VCaP (cell line): Measurements from ENCODE around the gene DDAH1.

Experiments used
- H3K27ac ChIP-seq: fragments of 450-650 bp; 2 replicates; pipeline ENCODE4 v1.5.1; 2017
- CTCF ChIP-seq: fragments of 450-650 bp; conservative IDR thresholded peaks from 2 replicates; pipeline ENCODE4 v1.5.1; 2017; ENCODE audit warnings: mild to moderate bottlenecking, moderate library complexity

DDAH1 gene

GRCh38 chr1:85289848-85290335 is 175.1 kb downstream of the DDAH1 start:
- no peak overlapping the region for H3K27ac ChIP-seq
- TF ChIP-seq CTCF: no peak

- TF ChIP-seq CTCF: no peak
Observed at GRCh38 chr1:85289207-85289847, 175.6 kb downstream of the DDAH1 start.

DNA sequence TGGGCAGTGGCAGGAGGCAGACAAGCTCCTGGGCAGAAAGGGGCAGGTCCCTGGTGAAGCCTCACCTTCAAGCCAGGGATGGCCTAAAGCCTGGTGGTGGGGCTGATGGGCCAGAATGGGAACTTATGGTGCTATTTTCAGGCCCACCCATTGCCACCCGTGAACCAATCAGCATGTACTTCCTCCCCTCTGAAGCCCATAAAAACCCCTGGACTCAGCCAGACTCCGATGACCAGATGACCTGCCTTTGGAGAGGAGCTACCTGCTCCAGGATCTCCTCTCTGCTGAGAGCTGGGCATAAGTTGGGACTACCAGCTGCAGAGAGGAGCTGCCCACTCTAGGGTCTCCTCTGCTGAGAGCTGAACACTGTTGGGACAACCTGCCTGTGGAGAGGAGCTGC is 180.8 kb downstream of the DDAH1 start:
- H3K27ac ChIP-seq: no peak overlapping the region

More at GRCh38 chr1:85289207-85289847, 175.6 kb downstream of the DDAH1 start:
- no peak overlapping the region for H3K27ac ChIP-seq

DNA sequence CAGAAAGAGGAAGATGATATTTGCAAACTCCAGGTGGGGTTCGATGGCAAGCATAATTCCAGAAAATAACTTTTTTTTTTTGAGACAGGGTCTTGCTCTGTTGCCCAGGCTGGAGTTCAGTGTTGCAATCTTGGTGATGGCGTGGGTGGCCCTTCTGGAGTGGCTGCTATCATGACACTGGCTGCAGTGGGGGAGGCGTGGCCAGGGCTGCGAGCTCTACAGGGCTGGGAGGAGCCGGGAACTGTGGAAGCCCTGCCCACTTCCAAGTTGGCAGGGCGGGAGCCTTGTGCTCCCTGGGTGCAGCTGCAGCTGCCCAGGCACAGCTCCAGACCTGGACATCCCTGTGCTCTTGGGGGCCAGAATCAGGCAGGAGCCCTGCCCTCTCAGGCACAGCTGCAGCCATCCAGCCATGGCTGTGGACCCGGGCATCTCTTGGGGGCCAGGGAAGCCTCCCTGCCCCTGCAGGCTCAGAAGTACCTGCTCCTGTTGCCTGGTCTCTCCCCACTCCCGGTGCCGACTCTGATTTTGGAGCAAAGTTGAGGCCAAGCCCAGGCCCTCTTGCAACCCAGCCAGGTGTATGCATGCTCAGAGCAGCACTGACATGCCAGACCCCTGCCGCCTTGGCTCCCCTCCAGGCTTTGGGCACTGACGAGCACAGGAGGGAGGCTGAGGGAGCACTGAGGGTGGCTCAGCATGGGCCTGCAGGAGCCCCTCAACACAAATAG is 181.3 kb downstream of the DDAH1 start:
- TF ChIP-seq CTCF: no peak
- no peak overlapping the region for H3K27ac ChIP-seq

More for the DNA sequence above, 180.8 kb downstream of the DDAH1 start:
- TF ChIP-seq CTCF: no peak

DNA sequence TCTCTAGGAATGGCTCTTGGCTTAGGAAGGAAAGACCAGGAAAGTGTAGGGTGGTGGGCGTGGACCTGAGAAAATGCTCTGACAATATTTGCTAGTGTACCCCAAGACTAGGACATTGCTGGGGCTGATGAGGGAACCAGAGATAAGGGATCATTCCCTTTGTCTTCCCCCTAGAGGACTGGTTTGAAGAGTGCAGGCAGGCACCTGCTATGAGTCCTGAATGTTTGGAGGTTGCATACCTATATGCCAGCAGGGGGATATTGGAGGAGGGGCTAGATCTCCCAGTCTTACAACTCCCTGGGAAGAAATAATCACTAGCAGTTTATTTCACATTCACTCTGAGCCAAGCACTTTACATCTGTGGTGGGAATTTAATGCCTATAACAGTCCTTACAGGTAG is 182.5 kb downstream of the DDAH1 start:
- no peak overlapping the region for H3K27ac ChIP-seq
- peak; percentile 28; the same call in 1 of the 2 replicates for TF ChIP-seq CTCF

DNA sequence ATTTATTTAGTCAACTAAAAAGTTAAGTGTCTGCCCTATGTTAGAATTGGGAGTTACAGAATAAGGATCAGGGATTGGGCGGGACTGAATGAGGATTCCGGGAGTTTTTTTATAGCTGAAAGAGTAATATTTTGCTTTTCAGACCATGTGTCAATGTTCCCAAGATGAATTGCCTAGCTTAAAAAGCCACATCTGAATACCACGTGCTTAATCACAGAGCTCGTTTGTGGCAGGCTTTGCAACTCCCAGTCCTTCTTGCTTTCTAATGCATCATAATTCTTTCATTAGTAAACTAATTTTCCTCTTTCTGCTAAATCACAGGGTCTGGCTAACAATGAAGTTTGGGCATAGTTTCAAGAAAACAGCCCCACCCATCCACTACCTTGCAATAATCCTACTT is 184.3 kb downstream of the DDAH1 start:
- no peak for TF ChIP-seq CTCF
- H3K27ac ChIP-seq: no peak overlapping the region

- no peak overlapping the region for H3K27ac ChIP-seq
- TF ChIP-seq CTCF: no peak
Observed at GRCh38 chr1:85279458-85280080, 185.4 kb downstream of the DDAH1 start.
